IPS DF 6.9 (cell line): Measurements from ENCODE around the gene HEXIM2.

ENCODE experiments used
- DNase-seq: peaks from one replicate; pipeline ENCODE4 v3.0.0-alpha.2; 2013; ENCODE audit warnings: low read depth, low spot score
- H3K27ac ChIP-seq: one replicate; pipeline ENCODE4 v1.5.1; 2013; ENCODE audit warnings: low read length, control low read depth
- H3K27me3 ChIP-seq: 2 replicates; pipeline ENCODE4 v1.6.1; 2013; ENCODE audit warnings: mild to moderate bottlenecking, low read length; ENCODE audit not compliant: control insufficient read depth, insufficient read depth
- H3K36me3 ChIP-seq: 2 replicates; pipeline ENCODE4 v1.6.1; 2013; ENCODE audit warnings: low read length; ENCODE audit not compliant: control insufficient read depth, insufficient read depth
- H3K4me1 ChIP-seq: 2 replicates; pipeline ENCODE4 v1.6.1; 2013; ENCODE audit warnings: low read length; ENCODE audit not compliant: control insufficient read depth, insufficient read depth
- H3K4me3 ChIP-seq: 2 replicates; pipeline ENCODE4 v1.5.1; 2013; ENCODE audit warnings: mild to moderate bottlenecking, low read length
- H3K9me3 ChIP-seq: 2 replicates; pipeline ENCODE4 v1.6.1; 2013; ENCODE audit warnings: low read length, inconsistent platforms; ENCODE audit not compliant: control insufficient read depth, insufficient read depth
- WGBS: extraction: QIAGEN DNeasy Blood & Tissue Kit; methylation state at CpG from one replicate; pipeline ENCODE4 v1.1.7; 2013; ENCODE audit warnings: mixed read lengths, missing lambda C conversion rate; ENCODE audit not compliant: insufficient read length, insufficient coverage; 5-methylcytosine and 5-hydroxymethylcytosine counted together

The HEXIM2 gene

GRCh38 chr17:45150911-45151809, 10.5 kb upstream of the HEXIM2 start:
- Histone ChIP-seq H3K4me1 (no peaks in the 10 kb centered on the region; the same call in 1 of the 2 replicates), H3K4me3 (no peak overlapping the region), H3K27me3 (no peaks in the 10 kb centered on the region), H3K36me3 (no peaks in the 10 kb centered on the region), H3K9me3 (no peaks in the 10 kb centered on the region), H3K27ac (no peak overlapping the region)
- DNase-seq = no peak
- no CpG with 5 or more reads among the region's 8 CpGs for WGBS

GRCh38 chr17:45155029-45155428, 6.6 kb upstream of the HEXIM2 start:
- Histone ChIP-seq H3K27ac (no peak overlapping the region), H3K4me3 (no peak overlapping the region), H3K27me3 (no peaks in the 10 kb centered on the region), H3K4me1 (no peaks in the 10 kb centered on the region), H3K9me3 (no peaks in the 10 kb centered on the region), H3K36me3 (no peaks in the 10 kb centered on the region)
- no peak for DNase-seq
- WGBS = no CpG with 5 or more reads among the region's 4 CpGs

- H3K36me3 ChIP-seq = no peaks in the 10 kb centered on the region
- no peak overlapping the region for H3K4me3 ChIP-seq
- no peaks in the 10 kb centered on the region for H3K27me3 ChIP-seq
- WGBS = no CpG with 5 or more reads among the region's 2 CpGs
- no peaks in the 10 kb centered on the region for H3K4me1 ChIP-seq
- no peak for DNase-seq
- no peak overlapping the region for H3K27ac ChIP-seq
- H3K9me3 ChIP-seq = no peaks in the 10 kb centered on the region
These were observed 6.2 kb upstream of the HEXIM2 start for GRCh38 chr17:45155483-45155882.

- Histone ChIP-seq H3K9me3 (no peaks in the 10 kb centered on the region), H3K27me3 (no peaks in the 10 kb centered on the region), H3K4me3 (no peak overlapping the region), H3K36me3 (no peaks in the 10 kb centered on the region), H3K4me1 (no peaks in the 10 kb centered on the region), H3K27ac (no peak overlapping the region)
- no peak for DNase-seq
- 100% methylated on average over 2 of the region's 3 CpGs for WGBS
These were observed 5.4 kb upstream of the HEXIM2 start for GRCh38 chr17:45156242-45156641.

GRCh38 chr17:45160447-45161287, 1.0 kb upstream of the HEXIM2 start:
- H3K4me3 ChIP-seq = peak overlapping the region; percentile 89

GRCh38 chr17:45162025-45162687, 481 bp downstream of the HEXIM2 start:
- H3K4me1 ChIP-seq = no peaks in the 10 kb centered on the region; the same call in 1 of the 2 replicates
- H3K4me3 ChIP-seq = peak overlapping the region; percentile 10; the same call in 1 of the 2 replicates
- no peaks in the 10 kb centered on the region for H3K36me3 ChIP-seq
- H3K9me3 ChIP-seq = no peaks in the 10 kb centered on the region
- WGBS = no CpG with 5 or more reads among the region's 9 CpGs
- no peak for DNase-seq
- H3K27ac ChIP-seq = no peak overlapping the region
- H3K27me3 ChIP-seq = no peaks in the 10 kb centered on the region

More at GRCh38 chr17:45160447-45161287, 1.0 kb upstream of the HEXIM2 start:
- Histone ChIP-seq H3K9me3 (no peaks in the 10 kb centered on the region), H3K27me3 (no peaks in the 10 kb centered on the region), H3K27ac (no peak overlapping the region), H3K36me3 (no peaks in the 10 kb centered on the region), H3K4me1 (no peaks in the 10 kb centered on the region; the same call in 1 of the 2 replicates)
- DNase-seq = no peak
- no CpG with 5 or more reads among the region's 48 CpGs for WGBS

- peaks cover 2% of the 10 kb centered on the region; the same call in 1 of the 2 replicates for H3K4me1 ChIP-seq
- no peaks in the 10 kb centered on the region for H3K9me3 ChIP-seq
- H3K27me3 ChIP-seq = no peaks in the 10 kb centered on the region
- H3K4me3 ChIP-seq = no peak overlapping the region
- WGBS = 100% methylated on average over 1 of the region's 7 CpGs
- 0 out of 2 replicates have a peak, but pooled peaks cover 5% of the 10 kb centered on the region for H3K36me3 ChIP-seq
- no peak for DNase-seq
- H3K27ac ChIP-seq = no peak overlapping the region
These were observed 3.1 kb downstream of the HEXIM2 start for GRCh38 chr17:45164734-45165269.

GRCh38 chr17:45168991-45169752, 7.5 kb downstream of the HEXIM2 start:
- DNase-seq = no peak
- WGBS = no CpG with 5 or more reads among the region's 43 CpGs
- H3K27ac ChIP-seq = no peak overlapping the region

GRCh38 chr17:45170280-45170930, 8.7 kb downstream of the HEXIM2 start:
- WGBS = no CpG with 5 or more reads among the region's 12 CpGs
- no peak for DNase-seq
- Histone ChIP-seq H3K4me3 (no peak overlapping the region), H3K27me3 (no peaks in the 10 kb centered on the region), H3K9me3 (no peaks in the 10 kb centered on the region), H3K27ac (no peak overlapping the region), H3K36me3 (0 out of 2 replicates have a peak, but pooled peaks cover 5% of the 10 kb centered on the region), H3K4me1 (peaks cover 26% of the 10 kb centered on the region)

More at GRCh38 chr17:45168991-45169752, 7.5 kb downstream of the HEXIM2 start:
- Histone ChIP-seq H3K36me3 (0 out of 2 replicates have a peak, but pooled peaks cover 5% of the 10 kb centered on the region), H3K4me3 (no peak overlapping the region), H3K4me1 (peaks cover 26% of the 10 kb centered on the region), H3K27me3 (no peaks in the 10 kb centered on the region), H3K9me3 (no peaks in the 10 kb centered on the region)
